ENCODE data around the gene MAPK1. TPM values are rescaled to one million over a fixed set of nuclear protein-coding genes. Genes with fewer than 3 reads are reported as not detected.
"Not testable (repeated sequence)": the region's sequence is repeated elsewhere in the genome, so short reads cannot be mapped to it uniquely, and the experiment has no call there.

The MAPK1 gene
- polyA plus RNA-seq, 10 donors, result 108 to 160 (median 122) TPM

GRCh38 chr22:21758091-21758864 lies 109.2 kb downstream of the MAPK1 start:
- DNase-seq, result no peak

DNA sequence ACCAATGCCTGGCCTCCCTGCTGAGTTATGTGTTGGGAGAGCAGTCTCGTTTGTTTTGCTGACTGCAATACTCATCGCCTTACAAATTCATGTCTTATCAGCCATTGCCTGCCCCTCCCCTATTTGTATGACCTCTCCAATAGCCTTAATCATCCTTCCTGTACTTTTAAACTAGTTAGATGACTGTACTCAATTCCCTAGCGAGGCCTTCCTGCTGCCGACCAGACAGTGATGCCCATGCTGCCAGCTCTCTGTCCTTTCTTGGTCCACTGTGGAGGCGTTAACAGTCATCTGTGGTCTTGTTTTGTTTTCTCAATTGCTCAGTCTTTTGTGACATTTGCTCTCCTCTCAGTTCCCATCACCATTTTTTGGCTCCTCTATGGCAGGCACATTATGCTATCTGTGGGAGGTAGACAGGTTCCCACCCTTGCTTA lies 111.6 kb downstream of the MAPK1 start:
- no peak for DNase-seq

- peak in 2 of 3 donors; percentile 39 to 51 for DNase-seq
Measured at GRCh38 chr22:21754523-21754922, 112.9 kb downstream of the MAPK1 start.

- DNase-seq, result no peak
Measured at GRCh38 chr22:21753374-21754111, 113.9 kb downstream of the MAPK1 start.

DNA sequence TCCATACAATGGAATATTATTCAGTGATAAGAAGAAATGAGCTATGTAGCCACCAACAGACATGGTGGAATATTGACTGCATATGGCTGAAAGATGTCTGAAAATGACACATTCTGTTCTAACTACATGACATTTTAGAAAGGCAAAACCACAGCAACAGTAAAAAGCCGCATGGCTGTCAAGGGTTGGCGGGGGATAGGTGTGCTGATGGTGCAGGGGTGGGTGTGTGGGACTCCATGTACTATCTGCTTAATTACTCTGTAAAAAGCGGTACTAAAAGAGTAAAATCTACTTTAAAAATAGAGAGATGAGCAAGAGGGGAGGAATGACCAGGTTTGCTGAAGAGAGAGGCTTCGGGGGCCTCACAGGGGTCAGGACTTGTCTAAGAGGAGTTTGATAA lies 115.2 kb downstream of the MAPK1 start:
- no peak for DNase-seq

DNA sequence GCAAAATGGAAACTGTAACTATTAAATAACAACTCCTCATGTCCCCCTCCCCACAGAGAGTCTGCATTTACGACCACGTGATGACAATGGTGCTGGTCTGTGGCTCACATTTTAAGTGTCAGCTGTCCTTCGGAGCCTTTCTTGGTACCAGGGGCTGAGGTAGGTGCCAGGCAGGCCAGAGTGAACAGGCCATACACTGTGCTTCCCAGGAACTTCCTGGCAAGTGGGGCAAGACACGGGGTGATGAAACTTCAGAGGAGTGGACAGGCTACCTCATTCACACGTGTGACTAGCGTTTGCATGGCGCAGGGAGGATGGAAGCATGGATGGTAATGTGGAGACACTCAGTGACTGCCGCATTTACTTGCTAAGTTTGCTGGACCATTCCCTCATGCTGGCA lies 121.5 kb downstream of the MAPK1 start:
- no peak for DNase-seq

- not testable (repeated sequence) for DNase-seq
Measured at GRCh38 chr22:21744917-21745316, 122.5 kb downstream of the MAPK1 start.

- DNase-seq, result no peak
Measured at GRCh38 chr22:21741790-21742189, 125.7 kb downstream of the MAPK1 start.

DNA sequence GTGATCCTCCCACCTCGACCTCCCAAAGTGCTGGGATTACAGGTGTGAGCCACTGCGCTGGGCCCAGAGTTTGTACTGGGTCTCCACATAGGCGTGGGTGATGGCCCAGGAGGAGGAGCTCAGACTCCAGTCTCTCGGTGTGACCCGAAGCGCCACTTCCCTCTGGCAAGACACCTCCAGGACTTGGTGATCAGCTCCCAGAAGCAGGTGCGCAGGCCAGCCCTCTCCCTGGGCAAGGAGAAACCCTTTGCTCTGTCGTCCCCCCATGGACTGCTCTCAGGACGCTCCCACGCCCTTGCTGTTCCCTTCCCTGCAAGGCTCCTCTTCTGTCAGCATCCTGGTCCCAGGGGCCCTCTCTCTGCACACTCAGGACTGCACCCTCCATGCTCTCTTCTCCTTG lies 126.4 kb downstream of the MAPK1 start:
- DNase-seq, result no peak

GRCh38 chr22:21739828-21740377 lies 127.5 kb downstream of the MAPK1 start:
- DNase-seq, result no peak

DNA sequence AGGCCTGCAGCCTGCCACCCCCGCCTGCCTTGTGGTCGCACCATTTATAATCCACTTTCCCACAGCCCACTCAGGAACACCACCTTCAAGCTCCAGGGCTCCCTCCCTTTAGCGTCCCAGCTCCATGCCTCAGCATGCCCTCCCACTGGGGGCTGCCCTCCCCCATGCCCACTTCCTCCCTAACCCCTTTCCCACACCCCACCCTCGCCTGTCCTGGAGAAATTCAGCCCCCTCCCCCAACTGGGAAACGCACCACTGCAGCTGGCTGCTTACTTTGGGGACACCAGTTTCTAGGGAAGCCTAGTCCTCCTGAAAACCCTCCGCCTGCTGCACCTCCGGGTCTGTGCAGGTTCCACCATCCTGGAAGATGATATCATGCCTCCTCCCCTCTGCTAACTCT lies 128.5 kb downstream of the MAPK1 start:
- no peak for DNase-seq

DNA sequence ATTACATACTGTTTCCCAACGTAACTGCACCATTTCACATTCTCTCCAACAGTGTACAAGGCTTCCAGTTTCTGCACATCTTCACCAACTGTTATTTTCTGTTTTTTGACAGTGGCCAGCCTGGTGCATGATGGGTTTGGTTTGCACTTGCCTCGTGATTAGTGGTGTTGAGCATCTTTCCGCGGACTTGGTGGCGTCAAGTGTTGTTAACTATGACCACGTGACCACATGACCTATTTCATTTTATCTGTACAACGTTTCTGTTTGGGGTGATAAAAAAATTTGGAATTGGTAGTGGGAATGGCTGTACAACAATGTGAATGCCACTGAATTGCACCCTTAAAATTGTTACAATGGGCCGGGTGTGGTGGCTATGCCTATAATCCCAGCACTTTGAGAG lies 129.4 kb downstream of the MAPK1 start:
- DNase-seq, result no peak

GRCh38 chr22:21736948-21737347 lies 130.5 kb downstream of the MAPK1 start:
- no peak for DNase-seq

- DNase-seq, result no peak
Measured at GRCh38 chr22:21736084-21736642, 131.3 kb downstream of the MAPK1 start.

GRCh38 chr22:21735200-21736083 lies 132.0 kb downstream of the MAPK1 start, which contains the start of gene YPEL1:
Gene YPEL1 (minus strand): TSS chr22:21735794. CDS start chr22:21710744, 25,050 bp downstream.
- DNase-seq, result peak; percentile 97 to 98 (median 97)

DNA sequence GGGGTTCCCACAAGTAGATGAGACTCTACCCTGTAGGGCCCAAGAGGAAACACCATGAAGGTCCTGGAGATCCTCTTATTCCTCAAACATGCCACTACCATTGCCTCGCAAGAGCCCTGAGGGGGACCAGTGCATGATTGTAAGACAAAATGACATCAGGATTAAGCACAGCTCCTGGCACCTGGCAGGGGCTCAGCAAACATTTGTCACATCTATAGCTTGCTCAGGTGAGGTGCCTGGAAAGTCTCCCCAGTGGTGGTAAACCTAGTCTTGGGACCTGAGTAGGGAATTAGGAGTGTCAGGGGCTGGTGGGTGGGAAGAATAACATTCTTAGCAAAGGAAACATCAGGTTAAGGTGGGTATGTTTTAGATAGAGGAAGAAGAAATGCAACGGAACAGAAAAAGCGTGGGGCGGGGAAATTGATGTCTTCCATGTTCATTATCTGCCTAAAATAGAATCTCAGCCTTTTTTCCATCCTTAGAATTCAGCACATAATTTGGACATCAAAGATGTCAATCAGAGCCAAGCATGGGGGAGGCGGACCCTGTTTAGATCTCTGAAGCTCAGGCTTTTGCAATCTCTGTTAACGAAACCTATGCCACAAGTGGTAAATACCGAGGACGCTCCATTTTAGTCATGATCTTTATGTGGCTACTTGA lies 132.8 kb downstream of the MAPK1 start:
- no peak for DNase-seq

- DNase-seq, result no peak
Measured at GRCh38 chr22:21731503-21731902, 135.9 kb downstream of the MAPK1 start.

DNA sequence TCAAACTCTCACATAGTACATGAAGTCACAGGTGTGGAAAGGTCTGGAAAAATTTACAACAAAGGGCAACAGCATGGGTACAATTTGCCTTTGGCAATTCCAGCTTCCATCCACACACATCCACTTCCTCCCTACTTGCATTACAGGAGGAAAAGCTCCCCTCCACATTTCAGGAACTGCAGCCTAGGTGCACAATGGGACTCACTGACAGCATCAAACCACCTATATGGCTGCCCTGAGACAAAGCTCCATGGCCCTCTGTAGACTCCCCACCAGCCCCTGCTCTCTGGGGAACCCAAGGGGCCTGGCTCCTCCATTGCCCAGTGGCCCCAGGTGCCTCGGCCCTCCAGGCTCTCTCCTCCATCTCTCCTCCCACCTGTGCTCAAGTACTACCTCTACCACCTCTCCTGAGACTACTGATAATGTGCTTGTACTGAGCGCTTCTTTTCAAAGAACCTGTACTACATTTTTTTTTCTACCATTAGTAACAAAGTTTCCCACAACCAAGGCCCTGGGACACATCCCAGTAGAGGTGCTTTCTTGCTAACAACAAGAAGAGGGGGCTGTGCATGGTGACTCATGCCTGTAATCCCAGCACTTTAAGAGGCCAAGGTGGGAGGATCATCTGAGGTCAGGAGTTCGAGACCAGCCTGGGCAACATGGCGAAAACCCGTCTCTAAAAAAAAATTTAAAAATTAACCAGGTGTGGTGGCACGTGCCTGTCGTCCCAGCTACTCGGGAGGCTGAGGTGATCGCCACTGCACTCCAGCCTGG lies 136.7 kb downstream of the MAPK1 start:
- DNase-seq, result no peak

- DNase-seq, result not testable (repeated sequence)
Measured at GRCh38 chr22:21729184-21729583, 138.3 kb downstream of the MAPK1 start.

GRCh38 chr22:21728270-21728669 lies 139.2 kb downstream of the MAPK1 start:
- DNase-seq, result no peak
